ENCODE measurements around the gene HINFP. TPM values are rescaled to one million over a fixed set of nuclear protein-coding genes. Genes with fewer than 3 reads are reported as not detected.
"Not testable (repeated sequence)": the region's sequence is repeated elsewhere in the genome, so short reads cannot be mapped to it uniquely, and the experiment has no call there.

HINFP gene
- total RNA-seq, 2 donors from 2014 or later = 10.8 to 13.4 TPM

- no peak for DNase-seq (ENCODE audit: low spot score)
Observed at GRCh38 chr11:119149018-119149785, 27.8 kb downstream of the HINFP start, which contains the start of gene ABCG4. Gene ABCG4 (plus strand): TSS chr11:119149052. CDS start chr11:119149966, 914 bp downstream.

GRCh38 chr11:119149786-119150275 is 28.5 kb downstream of the HINFP start:
- no peak for DNase-seq (ENCODE audit: low spot score)
- intact Hi-C loops (cut with DNase I) = loop anchor here in 1 of 2 donors (10.0 kb wide), 1 partner anchor 45 kb away; no protein-coding TSS in a partner anchor

More at GRCh38 chr11:119149018-119149785, 27.8 kb downstream of the HINFP start, which contains the start of gene ABCG4:
- intact Hi-C loops (cut with DNase I) = loop anchor here in 1 of 2 donors (10.0 kb wide), 1 partner anchor 46 kb away; no protein-coding TSS in a partner anchor

- intact Hi-C loops (cut with DNase I) = no loop called here
- DNase-seq (ENCODE audit: low spot score) = no peak
Observed at GRCh38 chr11:119152043-119152442, 30.7 kb downstream of the HINFP start.

GRCh38 chr11:119152604-119153003 is 31.2 kb downstream of the HINFP start:
- DNase-seq (ENCODE audit: low spot score) = no peak

GRCh38 chr11:119153049-119153818 is 31.9 kb downstream of the HINFP start:
- no peak for DNase-seq (ENCODE audit: low spot score)
- intact Hi-C loops (cut with DNase I) = no loop called here

More at GRCh38 chr11:119152604-119153003, 31.2 kb downstream of the HINFP start:
- intact Hi-C loops (cut with DNase I) = no loop called here

GRCh38 chr11:119154178-119154577 is 32.8 kb downstream of the HINFP start:
- intact Hi-C loops (cut with DNase I) = no loop called here

GRCh38 chr11:119155733-119156492 is 34.5 kb downstream of the HINFP start:
- intact Hi-C loops (cut with DNase I) = no loop called here

More at GRCh38 chr11:119154178-119154577, 32.8 kb downstream of the HINFP start:
- no peak for DNase-seq (ENCODE audit: low spot score)

GRCh38 chr11:119156496-119156895 is 35.1 kb downstream of the HINFP start:
- intact Hi-C loops (cut with DNase I) = no loop called here
- DNase-seq (ENCODE audit: low spot score) = no peak

More at GRCh38 chr11:119155733-119156492, 34.5 kb downstream of the HINFP start:
- no peak for DNase-seq (ENCODE audit: low spot score)

- intact Hi-C loops (cut with DNase I) = no loop called here
- no peak for DNase-seq (ENCODE audit: low spot score)
Observed at GRCh38 chr11:119157063-119157462, 35.7 kb downstream of the HINFP start.

- intact Hi-C loops (cut with DNase I) = no loop called here
- DNase-seq (ENCODE audit: low spot score) = no peak
Observed at GRCh38 chr11:119158467-119158866, 37.1 kb downstream of the HINFP start.

- intact Hi-C loops (cut with DNase I) = no loop called here
- no peak for DNase-seq (ENCODE audit: low spot score)
Observed at GRCh38 chr11:119160151-119160550, 38.8 kb downstream of the HINFP start.

GRCh38 chr11:119161871-119162270 is 40.5 kb downstream of the HINFP start:
- peak; percentile 58 for DNase-seq (ENCODE audit: low spot score)
- intact Hi-C loops (cut with DNase I) = no loop called here

- no peak for DNase-seq (ENCODE audit: low spot score)
- intact Hi-C loops (cut with DNase I) = no loop called here
Observed at GRCh38 chr11:119166368-119167076, 45.1 kb downstream of the HINFP start.

- intact Hi-C loops (cut with DNase I) = not testable (repeated sequence)
Observed at GRCh38 chr11:119167077-119167458, 45.7 kb downstream of the HINFP start.

GRCh38 chr11:119167933-119168332 is 46.6 kb downstream of the HINFP start:
- DNase-seq (ENCODE audit: low spot score) = no peak
- intact Hi-C loops (cut with DNase I) = no loop called here

More at GRCh38 chr11:119167077-119167458, 45.7 kb downstream of the HINFP start:
- not testable (repeated sequence) for DNase-seq (ENCODE audit: low spot score)

- peak; percentile 96 for DNase-seq (ENCODE audit: low spot score)
- intact Hi-C loops (cut with DNase I) = no loop called here
Observed at GRCh38 chr11:119168471-119169281, 47.3 kb downstream of the HINFP start, which contains the start of gene NLRX1. Gene NLRX1 (plus strand): TSS chr11:119168725. CDS start chr11:119171404, 2,679 bp downstream.

GRCh38 chr11:119169282-119169719 is 47.9 kb downstream of the HINFP start:
- DNase-seq (ENCODE audit: low spot score) = no peak
- intact Hi-C loops (cut with DNase I) = no loop called here

All from posterior vena cava (tissue), 2 donors.